T-cell (primary cell): Measurements from ENCODE around the gene ZMYND8. TPM values are rescaled to one million over a fixed set of nuclear protein-coding genes. Genes with fewer than 3 reads are reported as not detected.
A peak's percentile ranks its signal among the peaks of the same experiment; 100 is the strongest.

Experiments
- ATAC-seq, 4 experiments: fragments of 200-7000 bp in 3 of 4; fragments of 150-1000 bp in 1 of 4; cut with Tn5 transposase; replicated peaks in 1 of 4; 1 replicate in 3 of 4; 2 replicates in 1 of 4; pipeline ENCODE4 v1.10.0; 2021; ENCODE audit warnings: moderate library complexity in 3 of 4, mild to moderate bottlenecking in 2 of 4, moderate number of reproducible peaks in 1 of 4
- CTCF ChIA-PET, 2 donors: fragments of 300-600 bp; sonication (Branson Sonifier 250); formaldehyde crosslinking; loops; one replicate each; lab custom pipeline; 2022; ENCODE audit warnings: antibody characterized with exemption in 2 of 2; lab: Charles Lee
- POLR2A ChIA-PET, 2 donors: fragments of 300-600 bp; sonication (Branson Sonifier 250); formaldehyde crosslinking; loops; one replicate each; lab custom pipeline; 2022; ENCODE audit warnings: antibody characterized with exemption in 2 of 2; lab: Charles Lee
- DNase-seq, 35 experiments: peaks; one replicate each; pipeline versions ENCODE4 v3.0.0 to v3.0.0-alpha.2; 2013 to 2023
- H3K27ac ChIP-seq: one replicate; pipeline ENCODE4 v1.5.1; 2013; ENCODE audit warnings: low read length
- H3K27me3 ChIP-seq, 2 experiments: replicated peaks in 1 of 2; 1 replicate in 1 of 2; 2 replicates in 1 of 2; pipeline versions ENCODE4 v1.6.1 to v1.7.0; 2013; ENCODE audit warnings: low read length in 1 of 2, mixed read lengths in 1 of 2; ENCODE audit not compliant: control insufficient read depth in 2 of 2, insufficient read depth in 2 of 2; ENCODE audit errors: extremely low read depth in 1 of 2
- H3K36me3 ChIP-seq, 2 donors: 1 replicate in 1 of 2; 2 replicates in 1 of 2; pipeline versions ENCODE4 v1.6.1 to v1.7.0; 2013; ENCODE audit warnings: low read length in 1 of 2; ENCODE audit not compliant: control insufficient read depth in 2 of 2, insufficient read depth in 1 of 2; ENCODE audit errors: extremely low read depth in 1 of 2
- H3K4me1 ChIP-seq, 2 experiments: 1 replicate in 1 of 2; 2 replicates in 1 of 2; pipeline versions ENCODE4 v1.6.1 to v1.7.0; 2013; ENCODE audit warnings: low read length in 2 of 2, mixed read lengths in 1 of 2; ENCODE audit not compliant: insufficient read depth in 2 of 2, control insufficient read depth in 1 of 2; ENCODE audit errors: extremely low read depth in 1 of 2
- H3K4me3 ChIP-seq, 2 donors: 1 replicate in 1 of 2; 2 replicates in 1 of 2; pipeline versions ENCODE4 v1.5.1 to v1.7.0; 2013; ENCODE audit warnings: mild to moderate bottlenecking in 2 of 2, low read length in 1 of 2, moderate library complexity in 1 of 2; ENCODE audit not compliant: control insufficient read depth in 1 of 2; ENCODE audit errors: extremely low read depth in 1 of 2
- H3K9me3 ChIP-seq: 2 replicates; pipeline ENCODE4 v1.7.0; 2013
- H3K27ac Mint-ChIP-seq, 2 donors: one replicate each; pipeline ENCODE4 v1.8.0; 2020 to 2021; ENCODE audit warnings: mild to moderate bottlenecking in 2 of 2, mixed read lengths in 2 of 2
- H3K27me3 Mint-ChIP-seq, 2 donors: one replicate each; pipeline ENCODE4 v1.8.0; 2021 to 2022; ENCODE audit warnings: mixed read lengths in 2 of 2
- H3K36me3 Mint-ChIP-seq: one replicate; pipeline ENCODE4 v1.8.0; 2021; ENCODE audit warnings: mixed read lengths
- H3K4me1 Mint-ChIP-seq, 3 donors: one replicate each; pipeline ENCODE4 v1.8.0; 2020 to 2022; ENCODE audit warnings: mixed read lengths in 3 of 3, mild to moderate bottlenecking in 1 of 3
- H3K4me3 Mint-ChIP-seq, 3 donors: one replicate each; pipeline ENCODE4 v1.8.0; 2020 to 2022; ENCODE audit warnings: mild to moderate bottlenecking in 3 of 3, mixed read lengths in 3 of 3, moderate library complexity in 3 of 3
- H3K9me3 Mint-ChIP-seq, 3 donors: one replicate each; pipeline ENCODE4 v1.8.0; 2020 to 2022; ENCODE audit warnings: mixed read lengths in 3 of 3
- WGBS: methylation state at CpG from one replicate; pipeline ENCODE4 v1.1.5; 2013; ENCODE audit warnings: missing lambda C conversion rate; ENCODE audit not compliant: insufficient coverage; 5-methylcytosine and 5-hydroxymethylcytosine counted together
- total RNA-seq, 35 experiments: library from RNA in 6 of 35; stranded (reverse) in 6 of 35; fragments of 120-200 nt in 1 of 35; gene quantifications; one replicate each; pipeline versions ENCODE4 v1.2.1 to v1.2.4 and lab custom pipeline; 2013 to 2026

ZMYND8 gene
- total RNA-seq, 5 donors from 2014 or later (not counting 1 experiment from before 2014, with no cell fraction given) = 39.6 to 68.9 (median 43.6) TPM

GRCh38 chr20:47198996-47199552, 157.4 kb downstream of the ZMYND8 start:
- peaks cover 0 to 12% of the 10 kb centered on the region in 2 experiments for H3K27me3 ChIP-seq
- no CpG with 5 or more reads among the region's 14 CpGs for WGBS
- ChIA-PET CTCF (interaction anchor here (0.7 to 1.2 kb wide), 4 partner anchors 11 to 1696 kb away, joined by 3 to 8 read pairs (median 4); no protein-coding TSS in a partner anchor), POLR2A (no interaction called here)
- Mint-ChIP-seq H3K4me3 (no peak overlapping the region), H3K9me3 (no peaks in the 10 kb centered on the region), H3K27ac (no peak overlapping the region), H3K27me3 (peaks cover 3 to 4% of the 10 kb centered on the region in 2 donors), H3K36me3 (no peaks in the 10 kb centered on the region), H3K4me1 (peaks cover 5 to 7% (median 7%) of the 10 kb centered on the region in 3 donors)
- no peak overlapping the region for H3K27ac ChIP-seq
- H3K9me3 ChIP-seq = no peaks in the 10 kb centered on the region
- H3K4me1 ChIP-seq = peaks cover 0 to 5% of the 10 kb centered on the region in 2 experiments
- H3K36me3 ChIP-seq = no peaks in the 10 kb centered on the region
- no peak for DNase-seq
- ATAC-seq = no peak
- no peak overlapping the region for H3K4me3 ChIP-seq

- H3K9me3 Mint-ChIP-seq = no peaks in the 10 kb centered on the region
- H3K27me3 ChIP-seq = peaks cover 0 to 14% of the 10 kb centered on the region in 2 experiments
- no peak overlapping the region for H3K4me3 ChIP-seq
- no peak overlapping the region for H3K27ac Mint-ChIP-seq
- no peaks in the 10 kb centered on the region for H3K36me3 Mint-ChIP-seq
- no peak overlapping the region for H3K27ac ChIP-seq
- POLR2A ChIA-PET = no interaction called here
- DNase-seq (no peak), ATAC-seq (no peak)
- H3K4me1 ChIP-seq = peaks cover 0 to 5% of the 10 kb centered on the region in 2 experiments
- CTCF ChIA-PET = interaction anchor here in 1 of 2 donors (1.2 kb wide), 2 partner anchors 12 to 185 kb away, joined by 5 to 8 read pairs; no protein-coding TSS in a partner anchor
- peaks cover 5 to 7% (median 7%) of the 10 kb centered on the region in 3 donors for H3K4me1 Mint-ChIP-seq
- 17% methylated on average over 1 of the region's 3 CpGs for WGBS
- no peaks in the 10 kb centered on the region for H3K9me3 ChIP-seq
- no peak overlapping the region for H3K4me3 Mint-ChIP-seq
- H3K27me3 Mint-ChIP-seq = peaks cover 3 to 4% of the 10 kb centered on the region in 2 donors
- no peaks in the 10 kb centered on the region for H3K36me3 ChIP-seq
Observed at GRCh38 chr20:47198254-47198671, 158.2 kb downstream of the ZMYND8 start.

DNA sequence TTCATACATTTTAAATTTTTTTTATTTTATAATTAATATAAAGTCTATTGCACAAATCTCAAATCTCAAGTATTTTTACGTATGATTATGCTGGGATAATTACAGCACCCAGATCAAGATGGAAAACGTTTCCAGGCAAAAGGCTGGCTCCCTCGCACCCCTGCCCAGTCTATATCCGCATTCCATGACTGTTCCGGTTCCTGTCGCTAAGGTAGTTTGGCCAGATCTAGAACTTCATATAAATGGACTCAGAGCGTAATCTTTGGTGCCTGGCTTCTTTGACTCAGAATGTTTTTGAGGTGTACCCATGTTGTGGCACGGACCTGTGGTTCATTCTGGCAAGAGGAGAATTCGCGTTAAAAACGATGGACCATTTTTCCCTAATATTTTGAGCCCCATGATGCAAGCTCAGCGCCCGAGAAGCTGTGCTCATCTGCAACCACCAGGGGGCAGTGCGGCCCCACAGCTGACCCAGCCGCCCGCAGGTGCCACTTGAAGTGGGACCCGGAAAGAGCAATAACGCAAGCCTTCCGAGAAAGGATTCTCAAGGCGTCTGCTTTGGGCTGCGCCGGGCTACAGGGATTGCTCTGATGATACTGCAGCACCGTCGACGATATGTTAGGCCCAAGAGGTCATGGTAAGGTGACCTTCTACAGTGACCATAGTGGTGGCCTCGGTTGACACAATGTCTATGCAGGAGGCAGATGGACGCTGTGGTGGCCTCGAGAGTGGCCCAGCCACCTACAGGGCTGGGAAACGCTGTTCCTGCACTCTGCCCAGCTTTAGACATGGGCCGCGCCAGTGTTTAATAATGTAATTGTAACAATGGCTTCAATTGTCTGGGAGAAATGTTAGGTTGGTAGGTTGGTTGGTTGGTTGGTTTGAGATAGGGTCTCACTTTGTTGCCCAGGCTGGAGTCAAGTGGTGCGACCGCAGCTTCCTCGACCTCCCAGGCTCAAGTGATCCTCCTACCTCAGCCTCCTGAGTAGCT, 160.1 kb downstream of the ZMYND8 start:
- WGBS = 32% methylated on average over 30 of the region's 34 CpGs
- ATAC-seq (peak; percentile 58 to 75 (median 69)), DNase-seq (peak; percentile 22 to 80 (median 60))
- no peaks in the 10 kb centered on the region for H3K9me3 Mint-ChIP-seq
- no peak overlapping the region for H3K27ac Mint-ChIP-seq
- H3K4me3 Mint-ChIP-seq = peak overlapping the region in 1 of 3 donors; percentile 13
- peaks cover 5 to 7% (median 7%) of the 10 kb centered on the region in 3 donors for H3K4me1 Mint-ChIP-seq
- no peaks in the 10 kb centered on the region for H3K36me3 Mint-ChIP-seq
- ChIA-PET POLR2A (no interaction called here), CTCF (interaction anchor here in 1 of 2 donors (0.5 to 1.6 kb wide), 6 partner anchors 9 to 424 kb away, joined by 3 to 17 read pairs (median 4); no protein-coding TSS in a partner anchor)
- peaks cover 3 to 8% of the 10 kb centered on the region in 2 donors for H3K27me3 Mint-ChIP-seq
- peaks cover 0 to 5% of the 10 kb centered on the region in 2 experiments for H3K4me1 ChIP-seq
- H3K4me3 ChIP-seq = no peak overlapping the region
- H3K27me3 ChIP-seq = peaks cover 0 to 18% of the 10 kb centered on the region in 2 experiments
- H3K9me3 ChIP-seq = no peaks in the 10 kb centered on the region
- H3K27ac ChIP-seq = no peak overlapping the region
- no peaks in the 10 kb centered on the region for H3K36me3 ChIP-seq

DNA sequence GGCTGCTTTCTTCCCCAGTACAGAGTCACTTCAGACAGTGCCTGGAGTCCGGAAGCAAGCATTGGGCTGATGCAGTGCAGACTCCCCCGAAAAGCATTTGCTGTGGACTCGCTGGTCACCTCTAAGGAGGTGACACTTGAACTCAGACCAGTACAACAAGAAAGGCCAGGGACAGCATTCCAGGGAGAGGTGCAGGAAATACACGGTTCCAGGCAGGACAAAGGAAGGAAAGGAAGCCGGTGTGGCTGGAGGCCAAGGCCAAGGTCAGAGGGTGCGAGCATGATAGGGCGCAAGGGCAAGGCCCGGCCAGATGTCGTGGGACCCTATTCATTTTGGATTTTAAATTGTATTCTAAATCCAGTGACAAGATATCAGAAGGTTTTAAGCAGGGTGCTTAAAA, 160.9 kb downstream of the ZMYND8 start:
- Histone ChIP-seq H3K27ac (no peak overlapping the region), H3K4me3 (no peak overlapping the region)

GRCh38 chr20:47191956-47192355, 164.5 kb downstream of the ZMYND8 start:
- no peaks in the 10 kb centered on the region for H3K9me3 ChIP-seq
- peaks cover 12 to 24% (median 13%) of the 10 kb centered on the region in 3 donors for H3K4me1 Mint-ChIP-seq
- H3K27me3 ChIP-seq = peaks cover 0 to 40% of the 10 kb centered on the region in 2 experiments
- no peak overlapping the region for H3K4me3 ChIP-seq
- peaks cover 0 to 15% of the 10 kb centered on the region in 2 experiments for H3K4me1 ChIP-seq
- H3K9me3 Mint-ChIP-seq = no peaks in the 10 kb centered on the region
- no peak overlapping the region for H3K4me3 Mint-ChIP-seq
- no peak overlapping the region for H3K27ac Mint-ChIP-seq
- no peak for DNase-seq
- CTCF ChIA-PET = no interaction called here
- no peaks in the 10 kb centered on the region for H3K36me3 ChIP-seq
- 20% methylated on average over 1 of the region's 3 CpGs for WGBS
- POLR2A ChIA-PET = no interaction called here
- peaks cover 14 to 20% of the 10 kb centered on the region in 2 donors for H3K27me3 Mint-ChIP-seq
- H3K27ac ChIP-seq = no peak overlapping the region
- no peak for ATAC-seq
- H3K36me3 Mint-ChIP-seq = no peaks in the 10 kb centered on the region

More for the DNA sequence above, 160.9 kb downstream of the ZMYND8 start:
- peaks cover 0 to 5% of the 10 kb centered on the region in 2 experiments for H3K4me1 ChIP-seq
- H3K27me3 ChIP-seq = peaks cover 0 to 18% of the 10 kb centered on the region in 2 experiments
- Mint-ChIP-seq H3K4me3 (no peak overlapping the region), H3K27ac (no peak overlapping the region), H3K27me3 (peaks cover 3 to 8% of the 10 kb centered on the region in 2 donors), H3K36me3 (no peaks in the 10 kb centered on the region), H3K4me1 (peaks cover 5 to 7% (median 7%) of the 10 kb centered on the region in 3 donors), H3K9me3 (no peaks in the 10 kb centered on the region)
- ChIA-PET CTCF (interaction anchor here in 1 of 2 donors (0.6 kb wide), 1 partner anchor 191 kb away, joined by 4 read pairs; no protein-coding TSS in a partner anchor), POLR2A (no interaction called here)
- H3K36me3 ChIP-seq = no peaks in the 10 kb centered on the region
- no peaks in the 10 kb centered on the region for H3K9me3 ChIP-seq
- WGBS = 79% methylated on average over 8 of the region's 9 CpGs
- DNase-seq (no peak), ATAC-seq (no peak)

DNA sequence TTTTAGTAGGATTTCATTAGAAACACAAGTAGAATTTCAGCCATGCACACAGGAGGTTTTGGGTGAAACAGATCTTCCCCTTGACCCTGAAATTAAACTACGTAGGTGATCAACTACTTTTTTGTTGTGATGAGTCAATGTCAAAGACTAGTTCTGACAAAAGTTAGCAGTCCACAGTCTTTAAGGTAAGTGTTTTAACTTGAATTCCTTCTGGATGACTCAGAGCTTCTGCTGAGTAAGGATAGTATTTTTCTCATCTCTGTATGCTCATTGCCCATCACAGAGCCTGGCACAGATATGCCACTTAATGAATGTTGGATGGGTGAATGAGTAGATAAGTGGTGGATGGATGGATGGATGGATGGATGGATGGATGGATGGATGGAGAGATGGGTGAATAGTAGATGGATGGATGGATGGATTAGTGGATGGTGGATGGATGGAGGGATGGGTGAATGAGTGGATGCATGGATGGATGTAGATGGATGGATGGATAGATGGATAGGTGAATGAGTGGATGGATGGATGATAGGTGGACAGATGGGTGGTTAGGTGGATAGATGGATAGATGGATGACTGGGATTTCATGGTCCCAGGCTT, 165.3 kb downstream of the ZMYND8 start:
- Histone ChIP-seq H3K36me3 (no peaks in the 10 kb centered on the region), H3K27ac (no peak overlapping the region), H3K4me1 (peaks cover 0 to 10% of the 10 kb centered on the region in 2 experiments), H3K4me3 (no peak overlapping the region), H3K27me3 (peaks cover 0 to 39% of the 10 kb centered on the region in 2 experiments), H3K9me3 (no peaks in the 10 kb centered on the region)
- no peak for DNase-seq
- no peak for ATAC-seq
- H3K27me3 Mint-ChIP-seq = peaks cover 14 to 20% of the 10 kb centered on the region in 2 donors
- no peak overlapping the region for H3K27ac Mint-ChIP-seq
- WGBS = no CpG with 5 or more reads among the region's 1 CpG
- H3K9me3 Mint-ChIP-seq = no peaks in the 10 kb centered on the region
- no peak overlapping the region for H3K4me3 Mint-ChIP-seq
- H3K36me3 Mint-ChIP-seq = no peaks in the 10 kb centered on the region
- ChIA-PET POLR2A (no interaction called here), CTCF (no interaction called here)
- peaks cover 8 to 18% (median 12%) of the 10 kb centered on the region in 3 donors for H3K4me1 Mint-ChIP-seq
